GM12878 (cell line): ENCODE data around the gene BBS2. TPM values are rescaled to one million over a fixed set of nuclear protein-coding genes. Genes with fewer than 3 reads are reported as not detected.

Source experiments
- ATAC-seq: fragments of 200-7000 bp; cut with Tn5 transposase; 3 replicates; pipeline ENCODE4 v1.9.1; 2020; ENCODE audit warnings: mild to moderate bottlenecking, moderate library complexity
- BruUV-seq: library from RNA; stranded (reverse); fragments of 400-500 nt; replicated peaks from 2 replicates; lab custom pipeline; 2021; lab: Mats Ljungman, UMichigan
- CTCF ChIA-PET: fragments of 300-600 bp; sonication (Branson Sonifier 250); formaldehyde crosslinking; extraction: SDS; loops from one replicate; lab custom pipeline; 2021; ENCODE audit warnings: inconsistent platforms; lab: Yijun Ruan, JAX
- POLR2A ChIA-PET: fragments of 350-600 bp; formaldehyde crosslinking; extraction: SDS; loops from one replicate; lab custom pipeline; 2021; ENCODE audit warnings: inconsistent platforms; lab: Charles Lee
- RAD21 ChIA-PET: fragments of 300-600 bp; sonication (Branson Sonifier 250); formaldehyde crosslinking; loops from one replicate; lab custom pipeline; 2023; ENCODE audit warnings: antibody characterized with exemption; ENCODE audit not compliant: unreplicated experiment; lab: Charles Lee
- SMC1A ChIA-PET: fragments of 300-600 bp; sonication (Branson Sonifier 250); formaldehyde crosslinking; loops from one replicate; lab custom pipeline; 2023; ENCODE audit not compliant: unreplicated experiment, uncharacterized antibody; lab: Charles Lee
- DNase-seq: peaks from one replicate; pipeline ENCODE4 v3.0.0-alpha.2; 2011; ENCODE audit warnings: low read depth, low spot score
- FAIRE-seq: peaks from 3 replicates; lab custom pipeline; 2011; peaks lifted over from hg19 to GRCh38; lab: Jason Lieb, UNC
- H2AFZ ChIP-seq: 2 replicates; pipeline ENCODE4 v1.6.0; 2011; ENCODE audit warnings: low read depth, low read length, control low read depth; ENCODE audit not compliant: control insufficient read depth
- H3K27ac ChIP-seq: 2 replicates; pipeline ENCODE4 v1.5.1; 2011; ENCODE audit warnings: control low read depth; ENCODE audit not compliant: control insufficient read depth, insufficient read depth
- H3K27me3 ChIP-seq, 2 experiments: replicated peaks in 1 of 2; 2 replicates each; pipeline versions ENCODE4 v1.6.0 to v1.6.1; 2011; ENCODE audit warnings: low read length in 1 of 2; ENCODE audit not compliant: control insufficient read depth in 2 of 2, insufficient read depth in 2 of 2
- H3K36me3 ChIP-seq, 2 experiments: 2 replicates each; pipeline ENCODE4 v1.5.1; 2011; ENCODE audit warnings: low read length in 1 of 2; ENCODE audit not compliant: control insufficient read depth in 2 of 2, insufficient read depth in 2 of 2
- H3K4me1 ChIP-seq: 2 replicates; pipeline ENCODE4 v1.6.1; 2011; ENCODE audit warnings: mild to moderate bottlenecking, low read length, moderate library complexity, mixed read lengths; ENCODE audit not compliant: control insufficient read depth, insufficient read depth
- H3K4me2 ChIP-seq: 2 replicates; pipeline ENCODE4 v1.6.0; 2011; ENCODE audit warnings: control low read depth; ENCODE audit not compliant: control insufficient read depth, insufficient read depth
- H3K4me3 ChIP-seq: fragments of 200-600 bp; sonication (generic); 2 replicates; pipeline ENCODE4 v1.5.1; 2016
- H3K79me2 ChIP-seq: 2 replicates; pipeline ENCODE4 v1.6.0; 2011; ENCODE audit warnings: low read length; ENCODE audit not compliant: control insufficient read depth, insufficient read depth
- H3K9ac ChIP-seq: 2 replicates; pipeline ENCODE4 v1.8.0; 2011; ENCODE audit warnings: low read length, control low read depth, mixed read lengths; ENCODE audit not compliant: control insufficient read depth, insufficient read depth
- H3K9me3 ChIP-seq: replicated peaks from 3 replicates; pipeline ENCODE4 v1.5.1; 2011; ENCODE audit warnings: mild to moderate bottlenecking, low read length; ENCODE audit not compliant: control insufficient read depth, insufficient read depth
- H4K20me1 ChIP-seq: 2 replicates; pipeline ENCODE4 v1.6.0; 2011; ENCODE audit not compliant: control insufficient read depth, insufficient read depth
- BACH1 ChIP-seq: fragments of 450-650 bp; IDR thresholded peaks from 2 replicates; pipeline ENCODE4 v1.6.1; 2017; ENCODE audit warnings: mild to moderate bottlenecking, borderline replicate concordance
- ESRRA ChIP-seq: IDR thresholded peaks from 2 replicates; pipeline ENCODE4 v1.6.1; 2012; ENCODE audit warnings: mild to moderate bottlenecking, low read length, improper control_type of control experiment
- EZH2 ChIP-seq: IDR thresholded peaks from 2 replicates; pipeline ENCODE4 v1.6.1; 2012; ENCODE audit warnings: low read depth, mild to moderate bottlenecking, control low read depth, inconsistent platforms, low read length, borderline replicate concordance; ENCODE audit not compliant: control insufficient read depth
- FOXM1 ChIP-seq: IDR thresholded peaks from 2 replicates; pipeline ENCODE4 v1.6.1; 2012; ENCODE audit warnings: low read depth, mild to moderate bottlenecking, inconsistent platforms, low read length, moderate library complexity
- HDAC6 ChIP-seq: fragments of 200-600 bp; sonication (generic); IDR thresholded peaks from one replicate; pipeline ENCODE4 v1.8.0; 2017; ENCODE audit warnings: antibody characterized with exemption; ENCODE audit not compliant: unreplicated experiment
- NBN ChIP-seq: fragments of 450-650 bp; IDR thresholded peaks from 2 replicates; pipeline ENCODE4 v1.6.1; 2016
- RAD21 ChIP-seq: IDR thresholded peaks from 2 replicates; pipeline ENCODE4 v1.6.1; 2011; ENCODE audit warnings: mild to moderate bottlenecking, low read depth, low read length, moderate library complexity; ENCODE audit not compliant: insufficient read depth
- STAT1 ChIP-seq: fragments of 450-650 bp; conservative IDR thresholded peaks from 2 replicates; pipeline ENCODE4 v1.6.1; 2014; ENCODE audit warnings: antibody characterized with exemption, mild to moderate bottlenecking
- USF2 ChIP-seq: IDR thresholded peaks from 2 replicates; pipeline ENCODE4 v1.6.1; 2011; ENCODE audit warnings: low read depth, low read length, improper control_type of control experiment, borderline replicate concordance
- ZNF24 ChIP-seq: fragments of 450-650 bp; IDR thresholded peaks from 2 replicates; pipeline ENCODE4 v1.6.1; 2017; ENCODE audit warnings: antibody characterized with exemption, mild to moderate bottlenecking
- ZNF592 ChIP-seq: fragments of 450-650 bp; IDR thresholded peaks from 2 replicates; pipeline ENCODE4 v1.6.1; 2017; ENCODE audit warnings: mild to moderate bottlenecking, moderate library complexity
- ZZZ3 ChIP-seq: IDR thresholded peaks from 2 replicates; pipeline ENCODE4 v1.6.1; 2011; ENCODE audit warnings: low read depth; ENCODE audit not compliant: control insufficient read depth, insufficient read length
- WGBS: methylation state at CpG from one replicate; pipeline ENCODE4 v1.1.6; 2016; ENCODE audit warnings: low lambda C conversion rate; ENCODE audit not compliant: insufficient replicate concordance, insufficient coverage; ENCODE audit errors: missing lambda C conversion rate; 5-methylcytosine and 5-hydroxymethylcytosine counted together
- in situ Hi-C: fragments of 300-500 bp; cut with MboI; formaldehyde crosslinking; loops from 9 replicates; pipeline ENCODE4 v1.14.3; 2018; ENCODE audit warnings: mixed read lengths
- intact Hi-C: fragments of 100-400 bp; cut with micrococcal nuclease; formaldehyde crosslinking; loops from one replicate; pipeline ENCODE4 v1.14.2; 2022; ENCODE audit not compliant: unreplicated experiment
- polyA plus RNA-seq, 11 experiments: library from polyadenylated mRNA; depleted of rRNA in 4 of 11; unstranded in 6 of 11; stranded (reverse) in 5 of 11; fragments of >200 nt; fragmentation: Nextera tagmentation in 4 of 11; fragmentation: Illumina TruSeq in 1 of 11; extraction: Ambion mirVana in 4 of 11; extraction: Trizol in 1 of 11; gene quantifications; 1 replicate in 1 of 11; 2 replicates in 10 of 11; pipeline versions ENCODE4 v1.2.1 to v1.2.3, GENCODE V29; 2011 to 2016; ENCODE audit warnings: inconsistent platforms in 2 of 11, missing spikeins in 2 of 11, low read depth in 1 of 11
- total RNA-seq, 4 experiments: library from RNA; depleted of rRNA in 3 of 4; stranded (reverse); fragments of >200 nt in 3 of 4; fragmentation: Illumina TruSeq in 1 of 4; extraction: Trizol in 1 of 4; gene quantifications; 2 replicates each; pipeline versions ENCODE4 v1.2.1 to v1.2.3, GENCODE V29; 2013 to 2021

Gene BBS2
- total and polyA plus RNA-seq, 10 of the 15 experiments (the other 5 are each of a cell fraction or from before 2014, with no cell fraction given) = 4.9 to 38.3 (median 16.4) TPM

- FAIRE-seq (no peak), DNase-seq (no peak), ATAC-seq (no peak)
- ChIA-PET SMC1A (interaction anchor here (0.5 kb wide), 1 partner anchor 197 kb away, joined by 3 read pairs; no protein-coding TSS in a partner anchor), CTCF (interaction anchor here (0.6 to 0.7 kb wide), 2 partner anchors 34 to 206 kb away, joined by 3 read pairs; no protein-coding TSS in a partner anchor), POLR2A (no interaction called here), RAD21 (no interaction called here)
- Histone ChIP-seq H3K9ac (no peak overlapping the region), H3K36me3 (peaks cover 3 to 15% of the 10 kb centered on the region in 2 experiments; a peak in 3 of 4 replicates), H3K27ac (no peak overlapping the region), H3K4me2 (no peak overlapping the region), H3K4me1 (no peaks in the 10 kb centered on the region), H4K20me1 (no peaks in the 10 kb centered on the region), H3K9me3 (no peaks in the 10 kb centered on the region), H3K4me3 (no peak overlapping the region), H2AFZ (no peak overlapping the region), H3K79me2 (no peaks in the 10 kb centered on the region), H3K27me3 (no peaks in the 10 kb centered on the region)
- intact Hi-C loops (no loop called here), in situ Hi-C loops (no loop called here)
- TF ChIP-seq ZZZ3 = no peak
- no peak for TF ChIP-seq HDAC6
- no peak for TF ChIP-seq STAT1
- BruUV-seq = no TSS peak
- 100% methylated on average over 2 of the region's 2 CpGs for WGBS
Observed at GRCh38 chr16:56479469-56479868, 40.4 kb downstream of the BBS2 start.

GRCh38 chr16:56478281-56479049, 41.4 kb downstream of the BBS2 start:
- H3K79me2 ChIP-seq = no peaks in the 10 kb centered on the region
- intact Hi-C loops (no loop called here), in situ Hi-C loops (no loop called here)
- peak; percentile 85 for FAIRE-seq
- POLR2A ChIA-PET = no interaction called here
- WGBS = 75% methylated on average over 2 of the region's 2 CpGs
- no peak overlapping the region for H3K27ac ChIP-seq
- SMC1A ChIA-PET = interaction anchor here (0.5 to 0.9 kb wide), 2 partner anchors 42 to 198 kb away, joined by 3 read pairs; no protein-coding TSS in a partner anchor
- RAD21 ChIA-PET = no interaction called here
- no peak for ATAC-seq
- CTCF ChIA-PET = no interaction called here
- H2AFZ ChIP-seq = no peak overlapping the region
- no peak overlapping the region for H3K4me2 ChIP-seq
- BruUV-seq = no TSS peak
- no peak overlapping the region for H3K9ac ChIP-seq
- H3K36me3 ChIP-seq = peaks cover 3 to 19% of the 10 kb centered on the region in 2 experiments; a peak in 3 of 4 replicates
- no peaks in the 10 kb centered on the region for H3K4me1 ChIP-seq
- no peaks in the 10 kb centered on the region for H3K9me3 ChIP-seq
- no peak overlapping the region for H3K4me3 ChIP-seq
- H3K27me3 ChIP-seq = no peaks in the 10 kb centered on the region
- no peaks in the 10 kb centered on the region for H4K20me1 ChIP-seq
- no peak for DNase-seq
- no peak for TF ChIP-seq USF2
- no peak for TF ChIP-seq ZNF592
- TF ChIP-seq BACH1 = no peak
- TF ChIP-seq FOXM1 = no peak
- TF ChIP-seq EZH2 = no peak
- no peak for TF ChIP-seq ZNF24
- TF ChIP-seq NBN = no peak
- no peak for TF ChIP-seq ESRRA
- TF ChIP-seq RAD21 = no peak
